Measurements from ENCODE around the gene LRRN2.

Gene LRRN2

DNA sequence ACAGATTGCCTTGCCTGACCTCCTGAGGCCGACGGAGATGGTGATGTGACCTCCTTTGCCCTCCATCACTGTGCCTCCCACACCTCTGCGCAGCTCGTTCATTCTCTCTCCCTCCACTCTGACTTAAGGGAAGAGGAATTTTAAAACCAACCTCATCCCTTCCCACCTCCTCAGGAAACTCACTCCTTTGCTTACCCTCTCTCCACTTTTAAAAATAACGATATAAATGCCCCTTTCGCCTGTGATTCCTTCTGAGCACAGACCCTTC, 21.2 kb downstream of the LRRN2 start:
- no peak overlapping the region for H3K4me3 ChIP-seq (ENCODE audit: control insufficient read depth, low read depth, low read length)
- DNase-seq (ENCODE audit: low read depth) = no peak
- TF ChIP-seq, protein P1, sequence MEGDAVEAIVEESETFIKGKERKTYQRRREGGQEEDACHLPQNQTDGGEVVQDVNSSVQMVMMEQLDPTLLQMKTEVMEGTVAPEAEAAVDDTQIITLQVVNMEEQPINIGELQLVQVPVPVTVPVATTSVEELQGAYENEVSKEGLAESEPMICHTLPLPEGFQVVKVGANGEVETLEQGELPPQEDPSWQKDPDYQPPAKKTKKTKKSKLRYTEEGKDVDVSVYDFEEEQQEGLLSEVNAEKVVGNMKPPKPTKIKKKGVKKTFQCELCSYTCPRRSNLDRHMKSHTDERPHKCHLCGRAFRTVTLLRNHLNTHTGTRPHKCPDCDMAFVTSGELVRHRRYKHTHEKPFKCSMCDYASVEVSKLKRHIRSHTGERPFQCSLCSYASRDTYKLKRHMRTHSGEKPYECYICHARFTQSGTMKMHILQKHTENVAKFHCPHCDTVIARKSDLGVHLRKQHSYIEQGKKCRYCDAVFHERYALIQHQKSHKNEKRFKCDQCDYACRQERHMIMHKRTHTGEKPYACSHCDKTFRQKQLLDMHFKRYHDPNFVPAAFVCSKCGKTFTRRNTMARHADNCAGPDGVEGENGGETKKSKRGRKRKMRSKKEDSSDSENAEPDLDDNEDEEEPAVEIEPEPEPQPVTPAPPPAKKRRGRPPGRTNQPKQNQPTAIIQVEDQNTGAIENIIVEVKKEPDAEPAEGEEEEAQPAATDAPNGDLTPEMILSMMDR (IDR thresholded peaks at IDR 0.05; ENCODE audit: control insufficient read depth, insufficient read depth, low read depth, low read length, missing control alignments) = no peak

DNA sequence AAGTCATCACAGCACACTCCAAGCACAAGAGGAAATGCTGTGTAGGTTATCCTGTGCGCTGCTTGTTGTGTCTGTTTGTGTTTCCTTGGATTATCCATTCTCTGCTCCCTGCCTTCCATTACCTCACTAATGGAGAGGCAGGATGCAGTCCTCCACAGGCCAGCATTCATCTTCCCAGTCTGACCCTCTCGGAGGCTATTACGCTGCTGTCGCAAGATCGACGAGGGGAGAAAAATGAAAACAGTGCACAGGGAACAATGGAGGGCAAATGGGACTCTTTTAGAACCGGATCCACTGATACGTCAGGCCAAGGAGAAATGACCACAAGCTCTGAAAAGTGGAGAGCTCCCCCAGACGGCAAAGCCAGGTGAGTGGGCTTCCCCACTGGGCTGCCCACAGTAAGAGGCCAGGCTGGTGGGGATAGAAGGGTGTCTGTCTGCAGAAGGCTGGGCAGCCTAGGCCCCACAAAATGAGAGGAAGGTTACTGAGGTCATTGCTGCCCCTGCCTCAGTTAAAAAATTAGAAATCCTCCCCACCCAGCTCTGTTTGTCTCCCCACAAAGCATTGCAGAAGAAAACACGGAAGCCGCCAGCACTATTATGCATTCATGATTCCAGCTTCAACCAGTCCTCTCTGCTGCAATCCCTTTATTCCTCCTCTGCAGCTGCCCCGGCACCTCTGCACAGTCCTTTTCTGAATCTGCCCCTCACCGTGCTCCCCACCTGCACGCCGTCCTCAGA, 21.7 kb downstream of the LRRN2 start:
- no peak overlapping the region for H3K4me3 ChIP-seq (ENCODE audit: control insufficient read depth, low read depth, low read length)
- DNase-seq (ENCODE audit: low read depth) = no peak
- TF ChIP-seq, protein P1 (IDR thresholded peaks at IDR 0.05; ENCODE audit: control insufficient read depth, insufficient read depth, low read depth, low read length, missing control alignments) = no peak

DNA sequence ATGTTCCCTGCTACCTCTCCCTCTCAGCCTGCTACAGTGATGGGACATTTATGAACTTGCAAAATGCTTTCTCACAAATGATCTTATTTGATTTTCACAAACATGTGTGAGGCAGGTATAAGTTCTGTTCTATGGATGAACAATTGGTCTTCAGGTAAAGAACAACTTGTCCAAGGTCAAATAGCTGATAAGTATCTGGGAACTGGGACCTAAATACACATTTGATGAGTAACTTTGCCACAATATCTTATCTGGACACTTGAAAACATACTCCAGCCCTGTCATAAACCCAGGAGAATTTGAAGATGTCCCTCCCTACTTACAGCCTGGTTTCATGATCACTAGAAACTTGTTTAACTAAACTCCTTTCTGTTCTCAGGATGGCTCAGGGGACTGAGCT, 23.0 kb downstream of the LRRN2 start:
- no peak overlapping the region for H3K4me3 ChIP-seq (ENCODE audit: control insufficient read depth, low read depth, low read length)
- DNase-seq (ENCODE audit: low read depth) = no peak
- TF ChIP-seq, protein P1 (IDR thresholded peaks at IDR 0.05; ENCODE audit: control insufficient read depth, insufficient read depth, low read depth, low read length, missing control alignments) = no peak

DNA sequence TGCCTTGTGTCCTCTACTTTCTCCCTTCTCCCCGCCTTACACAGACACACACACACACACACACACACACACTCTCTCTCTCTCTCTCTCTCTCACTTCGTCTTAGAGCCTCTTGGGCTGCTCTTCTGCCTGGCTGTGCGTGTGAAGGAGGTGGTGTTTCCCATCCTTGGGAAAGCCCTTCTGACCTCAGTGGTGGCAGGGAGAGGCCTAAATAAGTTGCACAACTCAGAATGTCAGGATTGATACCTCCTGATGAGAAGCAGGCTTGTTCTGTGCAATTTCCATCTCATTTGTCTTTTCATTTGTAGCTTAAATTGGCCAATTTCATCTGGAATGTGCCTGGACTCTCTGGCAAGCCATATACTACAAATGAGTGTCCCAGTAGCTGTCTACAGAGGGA, 25.0 kb downstream of the LRRN2 start:
- TF ChIP-seq, protein P1 (IDR thresholded peaks at IDR 0.05; ENCODE audit: control insufficient read depth, insufficient read depth, low read depth, low read length, missing control alignments) = no peak
- no peak overlapping the region for H3K4me3 ChIP-seq (ENCODE audit: control insufficient read depth, low read depth, low read length)
- DNase-seq (ENCODE audit: low read depth) = no peak

DNA sequence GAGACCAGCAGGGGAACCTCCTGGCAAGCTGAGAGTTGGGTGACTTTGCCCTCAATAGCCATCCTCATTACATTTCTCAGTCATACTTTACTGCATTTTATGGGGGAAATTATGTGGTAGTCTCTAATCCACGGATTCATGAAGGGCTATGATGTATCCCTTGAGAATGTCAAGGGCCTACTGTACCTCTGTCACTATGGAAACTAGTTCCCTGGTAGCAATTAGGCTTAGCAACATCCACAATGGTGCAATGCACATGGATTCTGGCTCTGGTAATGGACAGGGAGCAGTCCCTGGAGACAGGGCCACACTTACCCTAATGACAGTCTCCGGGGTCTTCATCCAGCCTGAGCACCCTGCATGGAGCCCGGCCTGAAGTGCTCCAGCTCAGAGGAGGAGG, 26.5 kb downstream of the LRRN2 start:
- no peak for DNase-seq (ENCODE audit: low read depth)
- TF ChIP-seq, protein P1 (IDR thresholded peaks at IDR 0.05; ENCODE audit: control insufficient read depth, insufficient read depth, low read depth, low read length, missing control alignments) = no peak
- H3K4me3 ChIP-seq (ENCODE audit: control insufficient read depth, low read depth, low read length) = no peak overlapping the region

DNA sequence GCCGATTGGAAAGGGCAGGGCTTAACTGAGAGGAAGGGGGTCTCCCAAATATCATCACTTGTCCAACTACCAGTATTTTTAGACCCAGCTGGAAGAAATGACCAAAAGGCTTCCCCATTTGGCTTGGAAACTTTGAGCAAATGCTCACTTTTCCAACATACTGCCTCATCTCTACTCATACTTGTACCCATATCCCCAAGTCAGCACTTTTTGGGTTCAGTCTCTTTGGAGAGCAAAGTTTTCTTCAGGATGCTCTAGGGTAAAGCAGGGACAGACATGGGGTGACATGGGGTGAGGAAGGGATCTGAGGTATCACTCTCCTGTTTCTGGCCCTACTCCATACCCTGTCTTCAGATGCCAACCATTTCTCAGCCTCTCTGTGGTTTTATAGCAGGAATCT, 27.2 kb downstream of the LRRN2 start:
- H3K4me3 ChIP-seq (ENCODE audit: control insufficient read depth, low read depth, low read length) = no peak overlapping the region
- no peak for DNase-seq (ENCODE audit: low read depth)
- TF ChIP-seq, protein P1 (IDR thresholded peaks at IDR 0.05; ENCODE audit: control insufficient read depth, insufficient read depth, low read depth, low read length, missing control alignments) = no peak
